AG10803 (cell line): ENCODE data around the gene DNAH14.
"Not testable (repeated sequence)": the region's sequence is repeated elsewhere in the genome, so short reads cannot be mapped to it uniquely, and the experiment has no call there.

Experiments
- DNase-seq: peaks from one replicate; pipeline ENCODE4 v3.0.0; 2010; ENCODE audit warnings: low read depth
- H3K4me3 ChIP-seq: 2 replicates; pipeline ENCODE4 v1.5.1; 2011; ENCODE audit warnings: mild to moderate bottlenecking, low read length, control low read depth
- TF ChIP-seq, protein P1 (sequence below): conservative IDR thresholded peaks from 2 replicates; pipeline ENCODE4 v1.5.1; 2011; ENCODE audit warnings: mild to moderate bottlenecking, low read length, control low read depth, inconsistent platforms

The DNAH14 gene

DNA sequence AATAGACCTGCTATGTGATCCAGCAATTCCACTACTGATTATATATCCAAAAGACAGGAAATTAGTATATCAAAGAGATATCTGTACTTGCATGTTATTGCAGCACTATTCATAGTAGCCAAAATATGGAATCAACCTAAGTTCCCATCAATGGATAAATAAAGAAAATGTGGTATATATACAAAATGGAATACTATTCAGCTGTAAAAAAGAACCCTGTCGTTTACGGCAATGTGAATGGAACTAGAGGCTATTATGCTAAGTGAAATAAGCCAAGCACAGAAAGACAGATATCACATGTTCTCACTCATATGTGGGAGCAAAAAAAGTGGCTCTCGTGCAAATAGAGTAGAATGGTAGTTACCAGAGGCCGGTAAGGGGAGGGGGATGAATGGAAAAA is 9.2 kb downstream of the DNAH14 start:
- H3K4me3 ChIP-seq, result no peak overlapping the region
- DNase-seq, result no peak
- TF ChIP-seq, protein P1, sequence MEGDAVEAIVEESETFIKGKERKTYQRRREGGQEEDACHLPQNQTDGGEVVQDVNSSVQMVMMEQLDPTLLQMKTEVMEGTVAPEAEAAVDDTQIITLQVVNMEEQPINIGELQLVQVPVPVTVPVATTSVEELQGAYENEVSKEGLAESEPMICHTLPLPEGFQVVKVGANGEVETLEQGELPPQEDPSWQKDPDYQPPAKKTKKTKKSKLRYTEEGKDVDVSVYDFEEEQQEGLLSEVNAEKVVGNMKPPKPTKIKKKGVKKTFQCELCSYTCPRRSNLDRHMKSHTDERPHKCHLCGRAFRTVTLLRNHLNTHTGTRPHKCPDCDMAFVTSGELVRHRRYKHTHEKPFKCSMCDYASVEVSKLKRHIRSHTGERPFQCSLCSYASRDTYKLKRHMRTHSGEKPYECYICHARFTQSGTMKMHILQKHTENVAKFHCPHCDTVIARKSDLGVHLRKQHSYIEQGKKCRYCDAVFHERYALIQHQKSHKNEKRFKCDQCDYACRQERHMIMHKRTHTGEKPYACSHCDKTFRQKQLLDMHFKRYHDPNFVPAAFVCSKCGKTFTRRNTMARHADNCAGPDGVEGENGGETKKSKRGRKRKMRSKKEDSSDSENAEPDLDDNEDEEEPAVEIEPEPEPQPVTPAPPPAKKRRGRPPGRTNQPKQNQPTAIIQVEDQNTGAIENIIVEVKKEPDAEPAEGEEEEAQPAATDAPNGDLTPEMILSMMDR, result no peak

DNA sequence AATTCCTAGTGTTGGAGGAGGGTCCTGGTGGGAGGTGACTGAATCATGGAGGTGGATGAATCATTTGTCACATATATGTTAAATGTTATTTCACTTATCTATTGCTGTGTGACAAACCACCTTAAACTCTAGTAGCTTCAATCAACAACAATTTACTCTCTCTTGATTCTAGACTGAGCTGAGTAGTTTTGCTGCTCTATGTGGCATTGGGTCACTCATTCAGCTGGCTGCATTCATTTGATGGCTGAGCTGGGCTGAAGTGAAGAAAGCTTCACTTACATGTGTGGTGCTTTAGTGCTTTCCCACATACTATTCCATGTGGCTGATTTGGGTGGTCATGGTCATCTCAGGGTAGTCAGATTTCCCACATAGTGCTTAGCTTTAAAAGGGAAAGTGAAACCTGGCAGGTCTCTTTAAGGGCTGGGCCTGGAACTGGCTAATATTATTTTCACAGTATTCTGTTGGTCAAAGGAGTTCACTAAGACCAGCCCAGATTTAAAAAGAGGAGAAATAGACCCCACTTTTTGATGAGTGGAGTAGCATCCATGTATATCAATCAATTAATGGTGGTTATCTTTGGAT is 10.5 kb downstream of the DNAH14 start:
- no peak overlapping the region for H3K4me3 ChIP-seq
- TF ChIP-seq, protein P1, result no peak
- DNase-seq, result no peak

DNA sequence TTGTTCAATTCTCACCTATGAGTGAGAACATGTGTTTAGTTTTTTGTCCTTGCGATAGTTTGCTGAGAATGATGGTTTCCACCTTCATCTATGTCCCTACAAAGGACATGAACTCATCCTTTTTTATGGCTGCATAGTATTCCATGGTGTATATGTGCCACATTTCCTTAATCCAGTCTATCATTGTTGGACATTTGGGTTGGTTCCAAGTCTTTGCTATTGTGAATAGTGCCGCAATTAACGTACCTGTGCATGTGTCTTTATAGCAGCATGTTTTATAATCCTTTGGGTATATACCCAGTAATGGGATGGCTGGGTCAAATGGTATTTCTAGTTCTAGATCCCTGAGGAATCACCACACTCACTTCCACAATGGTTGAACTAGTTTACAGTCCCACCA is 11.3 kb downstream of the DNAH14 start:
- not testable (repeated sequence) for DNase-seq, H3K4me3 ChIP-seq

DNA sequence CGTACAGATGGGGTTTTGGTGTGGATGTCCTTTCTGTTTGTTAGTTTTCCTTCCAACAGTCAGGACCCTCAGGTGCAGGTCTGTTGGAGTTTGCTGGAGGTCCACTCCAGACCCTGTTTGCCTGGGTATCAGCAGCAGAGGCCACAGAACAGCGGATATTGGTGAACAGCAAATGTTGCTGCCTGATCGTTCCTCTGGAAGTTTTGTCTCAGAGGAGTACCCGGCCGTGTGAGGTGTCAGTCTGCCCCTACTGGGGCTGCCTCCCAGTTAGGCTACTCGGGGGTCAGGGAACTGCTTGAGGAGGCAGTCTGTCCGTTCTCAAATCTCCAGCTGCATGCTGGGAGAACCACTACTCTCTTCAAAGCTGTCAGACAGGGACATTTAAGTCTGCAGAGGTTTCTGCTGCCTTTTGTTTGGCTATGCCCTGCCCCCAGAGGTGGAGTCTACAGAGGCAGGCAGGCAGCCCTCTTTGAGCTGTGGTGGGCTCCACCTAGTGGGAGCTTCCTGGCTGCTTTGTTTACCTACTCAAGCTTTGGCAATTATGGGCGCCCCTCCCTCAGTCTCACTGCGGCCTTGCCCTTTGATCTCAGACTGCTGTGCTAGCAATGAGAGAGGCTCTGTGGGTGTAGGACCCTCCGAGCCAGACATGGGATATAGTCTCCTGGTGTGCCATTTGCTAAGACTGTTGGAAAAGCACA is 16.3 kb downstream of the DNAH14 start:
- not testable (repeated sequence) for H3K4me3 ChIP-seq, DNase-seq

DNA sequence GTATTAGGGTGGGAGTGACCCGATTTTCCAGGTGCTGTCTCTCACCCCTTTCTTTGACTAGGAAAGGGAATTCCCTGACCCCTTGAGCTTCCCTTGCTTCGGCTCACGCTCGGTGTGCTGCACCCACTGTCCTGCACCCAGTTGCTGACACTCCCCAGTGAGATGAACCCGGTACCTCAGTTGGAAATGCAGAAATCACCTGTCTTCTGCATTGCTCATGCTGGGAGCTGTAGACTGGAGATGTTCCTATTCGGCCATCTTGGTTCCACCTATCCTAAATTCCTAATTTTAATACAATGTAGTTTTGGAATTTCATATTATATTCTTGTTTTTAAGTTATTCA is 16.8 kb downstream of the DNAH14 start:
- not testable (repeated sequence) for DNase-seq, H3K4me3 ChIP-seq

DNA sequence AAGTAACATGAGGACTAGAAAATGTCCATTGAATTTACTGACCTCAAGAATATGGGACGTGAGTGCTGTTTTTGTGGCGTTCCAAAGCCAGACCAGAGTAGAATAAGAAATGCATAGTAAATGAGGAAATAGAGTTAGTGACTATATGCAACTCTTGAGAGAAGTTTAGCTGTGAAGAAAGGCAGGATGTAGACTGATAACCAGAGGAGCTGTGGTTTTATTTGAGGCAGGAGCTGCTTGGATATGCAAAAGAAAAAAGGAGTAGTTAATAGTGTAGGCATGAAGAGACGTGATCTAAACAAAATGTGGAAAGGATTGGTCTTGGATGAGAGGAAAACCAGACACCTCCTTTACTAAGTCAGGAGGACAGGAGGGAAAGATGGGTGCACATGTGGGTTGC is 28.2 kb downstream of the DNAH14 start:
- no peak for DNase-seq

DNA sequence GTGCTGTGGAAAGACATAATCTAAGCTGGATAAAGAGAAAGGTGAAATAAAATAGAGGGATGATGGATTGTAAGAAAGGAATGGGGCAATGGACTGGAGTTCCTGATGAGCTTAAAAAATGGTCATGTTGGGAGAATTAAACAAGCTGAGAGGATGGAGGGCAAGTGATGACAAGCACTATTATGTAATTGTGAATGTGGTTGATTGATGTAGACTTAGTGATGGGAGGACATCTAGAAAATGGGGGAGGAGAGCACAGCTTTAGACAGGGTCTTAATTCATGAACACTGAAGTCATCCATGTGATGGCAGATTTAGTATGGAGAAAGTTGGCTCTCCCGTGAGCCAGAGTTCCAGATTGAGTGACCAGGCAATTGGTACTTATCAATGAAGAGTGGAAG is 29.0 kb downstream of the DNAH14 start:
- H3K4me3 ChIP-seq, result no peak overlapping the region
- no peak for DNase-seq
- TF ChIP-seq, protein P1, result no peak

More for the DNA sequence above, 28.2 kb downstream of the DNAH14 start:
- TF ChIP-seq, protein P1, result no peak
- H3K4me3 ChIP-seq, result no peak overlapping the region

DNA sequence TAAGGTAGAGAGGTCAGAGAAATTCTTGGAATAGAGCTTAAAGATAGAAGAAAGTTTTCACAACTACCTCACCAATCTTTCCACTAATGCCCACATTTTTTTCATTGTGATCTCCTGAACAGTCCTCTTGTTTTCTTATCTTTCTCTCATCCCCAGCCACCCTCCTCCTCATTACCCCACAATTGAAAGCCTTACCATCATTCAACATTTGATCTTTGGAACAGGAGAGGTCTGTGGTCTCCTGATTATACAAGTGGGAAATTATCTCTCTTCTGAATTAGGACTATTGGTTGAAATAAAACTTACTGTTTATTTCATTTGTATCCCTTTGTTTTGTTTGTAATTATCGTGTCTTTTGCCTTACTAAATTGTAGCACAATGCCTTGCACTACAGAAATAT is 29.6 kb downstream of the DNAH14 start:
- H3K4me3 ChIP-seq, result no peak overlapping the region
- TF ChIP-seq, protein P1, result no peak
- DNase-seq, result no peak

DNA sequence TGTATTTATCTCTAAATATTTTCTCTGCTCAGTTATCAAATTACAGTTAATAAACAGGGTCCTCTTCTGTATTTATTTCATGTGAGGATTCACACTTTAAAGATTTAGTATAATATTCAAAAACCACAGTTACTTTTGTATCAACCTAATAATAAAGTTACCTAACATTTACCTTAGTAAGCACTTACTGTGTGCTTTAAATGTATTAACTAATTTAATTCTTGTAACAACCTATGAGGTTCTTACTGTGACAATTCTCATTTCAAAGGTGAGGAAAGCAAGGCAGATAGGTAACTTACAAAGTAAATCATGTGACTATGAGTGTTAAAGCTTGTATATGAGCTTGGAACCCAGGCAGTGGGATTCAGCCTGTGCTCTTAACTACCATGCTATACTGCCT is 30.2 kb downstream of the DNAH14 start:
- no peak for DNase-seq
- no peak overlapping the region for H3K4me3 ChIP-seq
- TF ChIP-seq, protein P1, result no peak
